HCT116 (cell line): ENCODE measurements around the gene LMLN. TPM values are rescaled to one million over a fixed set of nuclear protein-coding genes. Genes with fewer than 3 reads are reported as not detected.
A peak's percentile ranks its signal among the peaks of the same experiment; 100 is the strongest.

Experiments used
- ATAC-seq: fragments of 200-7000 bp; cut with Tn5 transposase; 2 replicates; pipeline ENCODE4 v1.9.1; 2020; ENCODE audit warnings: mild to moderate bottlenecking, moderate library complexity
- BruUV-seq: library from RNA; stranded (reverse); fragments of 400-500 nt; replicated peaks from 2 replicates; lab custom pipeline; 2021; lab: Mats Ljungman, UMichigan
- CTCF ChIA-PET: fragments of 300-600 bp; sonication (Branson Sonifier 250); formaldehyde crosslinking; loops from one replicate; lab custom pipeline; 2021; ENCODE audit warnings: antibody characterized with exemption; lab: Charles Lee
- POLR2A ChIA-PET: fragments of 300-600, 350-600 bp; sonication (Branson Sonifier 250); formaldehyde crosslinking; loops from one replicate; lab custom pipeline; 2021; ENCODE audit warnings: antibody characterized with exemption; lab: Charles Lee
- RAD21 ChIA-PET, 2 experiments: fragments of 300-600 bp; sonication (Branson Sonifier 250); formaldehyde crosslinking; loops; one replicate each; lab custom pipeline; 2023; ENCODE audit warnings: low total read pairs in 2 of 2; ENCODE audit not compliant: uncharacterized antibody in 2 of 2, unreplicated experiment in 2 of 2, low non-redundant PET in 1 of 2; lab: Charles Lee
- DNase-seq: peaks from one replicate; pipeline ENCODE4 v3.0.0-alpha.2; 2010; ENCODE audit warnings: low read depth, low spot score
- H2AFZ ChIP-seq: fragments of 200-600 bp; shearing (Covaris generic), sonication (generic); 2 replicates; pipeline ENCODE4 v1.6.1; 2017; ENCODE audit warnings: low read depth, mixed run types, mixed read lengths, antibody characterized with exemption, low read length; ENCODE audit not compliant: poor library complexity, severe bottlenecking
- H3K27ac ChIP-seq: 2 replicates; pipeline ENCODE4 v1.5.1; 2012; ENCODE audit warnings: low read depth, low read length
- H3K27me3 ChIP-seq: fragments of 200-600 bp; sonication (generic); 2 replicates; pipeline ENCODE4 v1.6.1; 2016; ENCODE audit warnings: mixed run types, low read length, mixed read lengths; ENCODE audit not compliant: insufficient read depth
- H3K36me3 ChIP-seq, 2 experiments: fragments of 200-500 bp in 1 of 2; fragments of 200-600 bp in 1 of 2; sonication (Bioruptor generic) in 1 of 2; sonication (generic) in 1 of 2; 2 replicates each; pipeline versions ENCODE4 v1.5.1 to v1.6.1; 2014 to 2016; ENCODE audit warnings: low read length in 2 of 2, inconsistent platforms in 1 of 2, mixed read lengths in 1 of 2, mixed run types in 1 of 2; ENCODE audit not compliant: insufficient read depth in 2 of 2, control insufficient read depth in 1 of 2
- H3K4me1 ChIP-seq, 2 experiments: fragments of 200-600 bp in 1 of 2; sonication (generic) in 1 of 2; 2 replicates each; pipeline versions ENCODE4 v1.5.1 to v1.6.1; 2012 to 2017; ENCODE audit warnings: low read length in 2 of 2, inconsistent platforms in 1 of 2, mild to moderate bottlenecking in 1 of 2, mixed read lengths in 1 of 2, mixed run types in 1 of 2, moderate library complexity in 1 of 2; ENCODE audit not compliant: insufficient read depth in 2 of 2, control insufficient read depth in 1 of 2
- H3K4me2 ChIP-seq: fragments of 200-600 bp; sonication (generic); 2 replicates; pipeline ENCODE4 v1.6.1; 2017; ENCODE audit warnings: mixed run types, low read length, mixed read lengths
- H3K4me3 ChIP-seq, 2 experiments: fragments of 200-600 bp in 1 of 2; sonication (generic) in 1 of 2; replicated peaks in 1 of 2; 2 replicates each; pipeline ENCODE4 v1.5.1; 2011 to 2016; ENCODE audit warnings: low read length in 2 of 2, control low read depth in 1 of 2, low read depth in 1 of 2, mild to moderate bottlenecking in 1 of 2, mixed read lengths in 1 of 2, mixed run types in 1 of 2
- H3K79me2 ChIP-seq: fragments of 200-600 bp; sonication (generic); 2 replicates; pipeline ENCODE4 v1.6.1; 2017; ENCODE audit warnings: mild to moderate bottlenecking, mixed run types, low read length, moderate library complexity, mixed read lengths; ENCODE audit not compliant: insufficient read depth
- H3K9ac ChIP-seq: fragments of 200-600 bp; sonication (generic); 2 replicates; pipeline ENCODE4 v1.6.1; 2016; ENCODE audit warnings: low read length, mixed read lengths
- H3K9me2 ChIP-seq: fragments of 200-600 bp; sonication (generic), shearing (Covaris generic); 2 replicates; pipeline ENCODE4 v1.6.1; 2017; ENCODE audit warnings: mixed run types, mild to moderate bottlenecking, moderate library complexity; ENCODE audit not compliant: insufficient read depth
- H3K9me3 ChIP-seq, 2 experiments: fragments of 200-500 bp in 1 of 2; fragments of 200-600 bp in 1 of 2; sonication (Bioruptor generic) in 1 of 2; sonication (generic) in 1 of 2; 2 replicates each; pipeline ENCODE4 v1.6.1; 2014 to 2017; ENCODE audit warnings: low read length in 2 of 2, mixed read lengths in 2 of 2, inconsistent platforms in 1 of 2, low read depth in 1 of 2, mild to moderate bottlenecking in 1 of 2, mixed run types in 1 of 2, moderate library complexity in 1 of 2; ENCODE audit not compliant: control insufficient read depth in 1 of 2, insufficient read depth in 1 of 2
- H4K20me1 ChIP-seq: fragments of 200-600 bp; sonication (generic), shearing (Covaris generic); 2 replicates; pipeline ENCODE4 v1.6.1; 2017; ENCODE audit warnings: mixed run types, mild to moderate bottlenecking, moderate library complexity; ENCODE audit not compliant: insufficient read depth
- ATF3 ChIP-seq: IDR thresholded peaks from 2 replicates; pipeline ENCODE4 v1.6.1; 2012
- CBX3 ChIP-seq: IDR thresholded peaks from 2 replicates; pipeline ENCODE4 v1.6.1; 2012; ENCODE audit warnings: low read depth
- CEBPB ChIP-seq: IDR thresholded peaks from 2 replicates; pipeline ENCODE4 v1.6.1; 2012; ENCODE audit warnings: low read depth
- EGR1 ChIP-seq: IDR thresholded peaks from 2 replicates; pipeline ENCODE4 v1.6.1; 2012; ENCODE audit warnings: low read depth
- ELF1 ChIP-seq: IDR thresholded peaks from 2 replicates; pipeline ENCODE4 v1.6.1; 2012; ENCODE audit warnings: low read depth, borderline replicate concordance
- EZH2phosphoT487 ChIP-seq: fragments of 200-600 bp; IDR thresholded peaks from 2 replicates; pipeline ENCODE4 v1.6.1; 2018; ENCODE audit warnings: antibody characterized with exemption, borderline replicate concordance
- FOSL1 ChIP-seq: IDR thresholded peaks from 2 replicates; pipeline ENCODE4 v1.6.1; 2012; ENCODE audit warnings: low read depth
- JUND ChIP-seq: IDR thresholded peaks from 2 replicates; pipeline ENCODE4 v1.6.1; 2012
- MAX ChIP-seq: IDR thresholded peaks from 2 replicates; pipeline ENCODE4 v1.6.1; 2012
- POLR2A ChIP-seq: IDR thresholded peaks from 2 replicates; pipeline ENCODE4 v1.7.0; 2011; ENCODE audit warnings: borderline replicate concordance; ENCODE audit not compliant: insufficient read depth, insufficient read length; ENCODE audit errors: extremely low read depth
- RAD21 ChIP-seq: IDR thresholded peaks from 2 replicates; pipeline ENCODE4 v1.6.1; 2012; ENCODE audit warnings: low read depth, mild to moderate bottlenecking
- REST ChIP-seq: IDR thresholded peaks from 2 replicates; pipeline ENCODE4 v1.6.1; 2012; ENCODE audit warnings: low read depth
- SP1 ChIP-seq: IDR thresholded peaks from 2 replicates; pipeline ENCODE4 v1.6.1; 2012; ENCODE audit warnings: low read depth
- SRF ChIP-seq: IDR thresholded peaks from 2 replicates; pipeline ENCODE4 v1.6.1; 2012; ENCODE audit warnings: low read depth
- TCF7L2 ChIP-seq: IDR thresholded peaks from 2 replicates; pipeline ENCODE4 v1.7.0; 2011; ENCODE audit warnings: borderline replicate concordance, inconsistent platforms; ENCODE audit not compliant: insufficient read depth, insufficient read length; ENCODE audit errors: extremely low read depth
- YY1 ChIP-seq: IDR thresholded peaks from 2 replicates; pipeline ENCODE4 v1.6.1; 2011; ENCODE audit warnings: low read length, low read depth, moderate library complexity, mild to moderate bottlenecking; ENCODE audit not compliant: insufficient replicate concordance; ENCODE audit errors: extremely low read depth
- ZFX ChIP-seq: fragments of 450-650 bp; IDR thresholded peaks from 2 replicates; pipeline ENCODE4 v1.6.1; 2017
- intact Hi-C: fragments of 100-400 bp; cut with micrococcal nuclease; formaldehyde crosslinking; loops from 2 replicates; pipeline ENCODE4 v1.10.0; 2022
- total RNA-seq: library from RNA; stranded (reverse); gene quantifications from one replicate; pipeline ENCODE4 v1.2.1, GENCODE V29; 2021; ENCODE audit not compliant: unreplicated experiment

The LMLN gene
- total RNA-seq, 1 experiment from 2014 or later: 7.2 TPM

- Histone ChIP-seq H3K4me1 (peaks cover 11 to 20% of the 10 kb centered on the region in 2 experiments; a peak in 3 of 4 replicates), H3K9me3 (no peaks in the 10 kb centered on the region), H3K36me3 (peaks cover 39 to 53% of the 10 kb centered on the region in 2 experiments; a peak in 3 of 4 replicates), H3K9ac (peak overlapping the region; percentile 95)
- no peak for TF ChIP-seq TCF7L2
- no peak for TF ChIP-seq FOSL1
- TF ChIP-seq, all 23 proteins: peak for 0
- ChIA-PET CTCF (no interaction called here), POLR2A (no interaction called here), RAD21 (no interaction called here)
- peak overlapping the region; percentile 77 to 89 for H3K4me3 ChIP-seq
- H4K20me1 ChIP-seq: peaks cover 24% of the 10 kb centered on the region; the same call in 1 of the 2 replicates
- H3K4me2 ChIP-seq: peak overlapping the region; percentile 88
- DNase-seq (no peak), ATAC-seq (no peak)
- no peaks in the 10 kb centered on the region for H3K27me3 ChIP-seq
- H3K27ac ChIP-seq: peak overlapping the region; percentile 58
- peaks cover 57% of the 10 kb centered on the region for H3K79me2 ChIP-seq
- intact Hi-C loops: no loop called here
- H3K9me2 ChIP-seq: no peaks in the 10 kb centered on the region
- H2AFZ ChIP-seq: no peak overlapping the region
- BruUV-seq: no TSS peak
Observed at GRCh38 chr3:197950677-197951061, 9.3 kb upstream of the LMLN start.

GRCh38 chr3:197951392-197951990 is 8.5 kb upstream of the LMLN start:
- RAD21 ChIA-PET: no interaction called here
- Histone ChIP-seq H2AFZ (no peak overlapping the region), H3K4me1 (peaks cover 11 to 20% of the 10 kb centered on the region in 2 experiments; a peak in 3 of 4 replicates), H4K20me1 (peaks cover 29% of the 10 kb centered on the region; the same call in 1 of the 2 replicates), H3K9me3 (no peaks in the 10 kb centered on the region), H3K9me2 (no peaks in the 10 kb centered on the region), H3K4me3 (peak overlapping the region; percentile 77 to 89), H3K4me2 (peak overlapping the region; percentile 88), H3K9ac (peak overlapping the region; percentile 95), H3K79me2 (peaks cover 58% of the 10 kb centered on the region), H3K27ac (peak overlapping the region; percentile 58), H3K27me3 (no peaks in the 10 kb centered on the region), H3K36me3 (peaks cover 42 to 60% of the 10 kb centered on the region in 2 experiments; a peak in 3 of 4 replicates)
- intact Hi-C loops: no loop called here
- no peak for DNase-seq
- CTCF ChIA-PET: no interaction called here
- ATAC-seq: no peak
- POLR2A ChIA-PET: no interaction called here
- BruUV-seq: no TSS peak
- no peak for TF ChIP-seq SRF
- no peak for TF ChIP-seq MAX
- TF ChIP-seq POLR2A: no peak
- no peak for TF ChIP-seq ATF3
- TF ChIP-seq TCF7L2: no peak
- no peak for TF ChIP-seq REST
- no peak for TF ChIP-seq SP1
- no peak for TF ChIP-seq ELF1
- no peak for TF ChIP-seq ZFX
- no peak for TF ChIP-seq RAD21
- TF ChIP-seq FOSL1: no peak
- no peak for TF ChIP-seq CBX3
- no peak for TF ChIP-seq EZH2phosphoT487
- TF ChIP-seq YY1: no peak
- no peak for TF ChIP-seq EGR1
- no peak for TF ChIP-seq CEBPB
- TF ChIP-seq JUND: no peak
